Measurements from ENCODE around the gene ULK4. TPM values are rescaled to one million over a fixed set of nuclear protein-coding genes. Genes with fewer than 3 reads are reported as not detected.
"Not testable (repeated sequence)": the region's sequence is repeated elsewhere in the genome, so short reads cannot be mapped to it uniquely, and the experiment has no call there.

ULK4 gene
- total RNA-seq, 2 donors from 2014 or later: 11.1 to 17.9 TPM

- not testable (repeated sequence) for H3K27ac Mint-ChIP-seq; H3K36me3 ChIP-seq (ENCODE audit: control insufficient read depth, insufficient read depth, low read length); H3K4me3 Mint-ChIP-seq; H3K9me3 ChIP-seq (ENCODE audit: control insufficient read depth, low read length); H3K4me1 Mint-ChIP-seq; H3K27me3 ChIP-seq (ENCODE audit: control insufficient read depth, insufficient read depth, low read length, poor library complexity, severe bottlenecking); H3K27me3 Mint-ChIP-seq (ENCODE audit: insufficient read depth); H3K4me3 ChIP-seq (ENCODE audit: low read length); H3K27ac ChIP-seq (ENCODE audit: low read depth, low read length); H3K9ac ChIP-seq (ENCODE audit: extremely low read depth, low read length, poor library complexity, severe bottlenecking); H3K4me1 ChIP-seq (ENCODE audit: control insufficient read depth, insufficient read depth, low read length)
- peak; percentile 86 for DNase-seq
- Mint-ChIP-seq H3K9me3 (peaks cover 15% of the 10 kb centered on the region), H3K36me3 (ENCODE audit: low read depth) (peaks cover 15% of the 10 kb centered on the region)
- WGBS, 2 experiments (ENCODE audit: insufficient coverage in 1 of 2, insufficient read length in 1 of 2): 40 to 71% methylated on average over 1 to 11 of the region's 12 CpGs
- TF ChIP-seq CTCF (conservative IDR thresholded peaks at IDR 0.05): peak; percentile 77
These were observed 266.1 kb downstream of the ULK4 start for GRCh38 chr3:41695806-41696205.

GRCh38 chr3:41693799-41694198 lies 268.1 kb downstream of the ULK4 start:
- Mint-ChIP-seq H3K36me3 (ENCODE audit: low read depth) (peaks cover 15% of the 10 kb centered on the region), H3K4me3 (no peak overlapping the region), H3K4me1 (no peaks in the 10 kb centered on the region), H3K9me3 (peaks cover 20% of the 10 kb centered on the region), H3K27ac (no peak overlapping the region), H3K27me3 (ENCODE audit: insufficient read depth) (no peaks in the 10 kb centered on the region)
- Histone ChIP-seq H3K9ac (ENCODE audit: extremely low read depth, low read length, poor library complexity, severe bottlenecking) (no peak overlapping the region), H3K4me1 (ENCODE audit: control insufficient read depth, insufficient read depth, low read length) (no peaks in the 10 kb centered on the region), H3K27ac (ENCODE audit: low read depth, low read length) (no peak overlapping the region), H3K9me3 (ENCODE audit: control insufficient read depth, low read length) (peaks cover 8% of the 10 kb centered on the region), H3K27me3 (ENCODE audit: control insufficient read depth, insufficient read depth, low read length, poor library complexity, severe bottlenecking) (no peaks in the 10 kb centered on the region), H3K36me3 (ENCODE audit: control insufficient read depth, insufficient read depth, low read length) (no peaks in the 10 kb centered on the region), H3K4me3 (ENCODE audit: low read length) (no peak overlapping the region)
- WGBS, 2 experiments (ENCODE audit: insufficient coverage in 1 of 2, insufficient read length in 1 of 2): 93 to 100% methylated on average over 1 to 3 of the region's 3 CpGs
- no peak for DNase-seq
- TF ChIP-seq CTCF (conservative IDR thresholded peaks at IDR 0.05): no peak

GRCh38 chr3:41690766-41691563 lies 270.9 kb downstream of the ULK4 start:
- 89 to 92% methylated on average over 4 to 5 of the region's 5 CpGs for WGBS, 2 experiments (ENCODE audit: insufficient coverage in 1 of 2, insufficient read length in 1 of 2)
- no peaks in the 10 kb centered on the region for H3K27me3 Mint-ChIP-seq (ENCODE audit: insufficient read depth)
- Histone ChIP-seq H3K27ac (ENCODE audit: low read depth, low read length) (no peak overlapping the region), H3K36me3 (ENCODE audit: control insufficient read depth, insufficient read depth, low read length) (no peaks in the 10 kb centered on the region), H3K4me1 (ENCODE audit: control insufficient read depth, insufficient read depth, low read length) (no peaks in the 10 kb centered on the region), H3K27me3 (ENCODE audit: control insufficient read depth, insufficient read depth, low read length, poor library complexity, severe bottlenecking) (no peaks in the 10 kb centered on the region), H3K4me3 (ENCODE audit: low read length) (no peak overlapping the region), H3K9me3 (ENCODE audit: control insufficient read depth, low read length) (no peaks in the 10 kb centered on the region), H3K9ac (ENCODE audit: extremely low read depth, low read length, poor library complexity, severe bottlenecking) (no peak overlapping the region)
- DNase-seq: no peak
- no peak for TF ChIP-seq CTCF (conservative IDR thresholded peaks at IDR 0.05)
- H3K27ac Mint-ChIP-seq: no peak overlapping the region
- H3K36me3 Mint-ChIP-seq (ENCODE audit: low read depth): peaks cover under 1% of the 10 kb centered on the region
- H3K9me3 Mint-ChIP-seq: peaks cover 8% of the 10 kb centered on the region
- no peaks in the 10 kb centered on the region for H3K4me1 Mint-ChIP-seq
- no peak overlapping the region for H3K4me3 Mint-ChIP-seq

All from endodermal cell (in vitro differentiated cells).